ENCODE data around the gene GON4L.
A peak's percentile ranks its signal among the peaks of the same experiment; 100 is the strongest.

Gene GON4L

GRCh38 chr1:155873860-155874259 lies 16.8 kb upstream of the GON4L start:
- TF ChIP-seq CTCF (IDR thresholded peaks at IDR 0.05; ENCODE audit: insufficient read depth, missing control alignments) = no peak
- no peak for DNase-seq (ENCODE audit: insufficient read length, low spot score)
- FAIRE-seq = no peak

- no peak for TF ChIP-seq CTCF (IDR thresholded peaks at IDR 0.05; ENCODE audit: insufficient read depth, missing control alignments)
- no peak for DNase-seq (ENCODE audit: insufficient read length, low spot score)
- no peak for FAIRE-seq
Measured at GRCh38 chr1:155872527-155872926, 15.5 kb upstream of the GON4L start.

- no peak for FAIRE-seq
- no peak for DNase-seq (ENCODE audit: insufficient read length, low spot score)
Measured at GRCh38 chr1:155871390-155871789, 14.4 kb upstream of the GON4L start.

DNA sequence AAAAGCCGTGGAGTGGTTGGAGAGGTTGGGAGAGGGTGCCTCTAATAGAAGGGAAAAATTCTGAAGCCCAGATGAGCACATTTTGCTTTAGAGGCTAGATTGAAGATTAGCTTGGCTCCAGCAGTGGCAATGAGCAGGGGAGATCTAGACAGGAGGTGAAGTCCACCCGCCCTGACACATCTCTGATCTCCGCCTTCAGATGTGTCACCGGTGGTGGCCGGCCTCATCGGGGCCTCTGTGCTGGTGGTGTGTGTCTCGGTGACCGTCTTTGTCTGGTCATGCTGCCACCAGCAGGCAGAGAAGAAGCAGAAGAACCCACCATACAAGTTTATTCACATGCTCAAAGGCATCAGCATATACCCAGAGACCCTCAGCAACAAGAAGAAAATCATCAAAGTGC lies 10.8 kb upstream of the GON4L start:
- FAIRE-seq = no peak
- DNase-seq (ENCODE audit: insufficient read length, low spot score) = no peak
- no peak for TF ChIP-seq CTCF (IDR thresholded peaks at IDR 0.05; ENCODE audit: insufficient read depth, missing control alignments)

More at GRCh38 chr1:155871390-155871789, 14.4 kb upstream of the GON4L start:
- no peak for TF ChIP-seq CTCF (IDR thresholded peaks at IDR 0.05; ENCODE audit: insufficient read depth, missing control alignments)

DNA sequence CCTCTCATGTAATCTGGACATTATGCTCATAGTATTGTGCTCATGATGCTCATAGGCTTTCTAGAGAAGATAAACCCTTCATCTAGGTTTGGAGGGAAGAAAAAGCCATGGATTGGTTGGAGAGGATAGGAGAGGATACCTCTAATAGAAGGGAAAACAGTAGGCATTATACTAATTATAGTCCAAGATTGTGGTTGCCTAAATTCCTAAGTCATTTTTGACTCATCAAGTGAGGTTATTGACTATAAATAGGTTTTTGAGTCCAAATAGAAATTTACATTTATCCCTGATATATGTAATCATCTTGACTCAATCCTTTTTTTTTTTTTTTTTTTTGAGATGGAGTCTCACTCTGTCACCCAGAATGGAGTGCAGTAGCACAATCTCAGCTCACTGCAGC lies 7.4 kb upstream of the GON4L start:
- no peak for TF ChIP-seq CTCF (IDR thresholded peaks at IDR 0.05; ENCODE audit: insufficient read depth, missing control alignments)
- DNase-seq (ENCODE audit: insufficient read length, low spot score) (no peak), FAIRE-seq (peak; percentile 11)

DNA sequence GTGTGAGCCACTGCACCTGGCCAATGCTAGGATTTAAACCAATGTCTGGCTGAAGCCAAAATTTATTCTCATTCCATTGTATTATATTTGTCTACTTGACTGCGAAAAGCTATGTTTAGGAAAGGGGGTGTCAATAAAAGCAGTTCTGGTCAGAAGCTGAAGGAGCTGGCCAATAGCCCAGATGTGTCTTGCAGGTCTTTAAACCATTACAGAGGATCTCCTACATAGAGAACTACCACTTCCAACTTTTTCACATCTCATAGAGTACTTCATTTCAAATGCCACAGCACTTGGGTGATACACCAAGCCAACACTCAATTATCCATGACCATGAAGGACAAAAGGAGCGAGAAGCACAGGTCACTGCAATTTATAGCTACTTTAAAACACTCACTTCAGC lies 4.9 kb upstream of the GON4L start:
- FAIRE-seq (no peak), DNase-seq (ENCODE audit: insufficient read length, low spot score) (no peak)
- TF ChIP-seq CTCF (IDR thresholded peaks at IDR 0.05; ENCODE audit: insufficient read depth, missing control alignments) = no peak

DNA sequence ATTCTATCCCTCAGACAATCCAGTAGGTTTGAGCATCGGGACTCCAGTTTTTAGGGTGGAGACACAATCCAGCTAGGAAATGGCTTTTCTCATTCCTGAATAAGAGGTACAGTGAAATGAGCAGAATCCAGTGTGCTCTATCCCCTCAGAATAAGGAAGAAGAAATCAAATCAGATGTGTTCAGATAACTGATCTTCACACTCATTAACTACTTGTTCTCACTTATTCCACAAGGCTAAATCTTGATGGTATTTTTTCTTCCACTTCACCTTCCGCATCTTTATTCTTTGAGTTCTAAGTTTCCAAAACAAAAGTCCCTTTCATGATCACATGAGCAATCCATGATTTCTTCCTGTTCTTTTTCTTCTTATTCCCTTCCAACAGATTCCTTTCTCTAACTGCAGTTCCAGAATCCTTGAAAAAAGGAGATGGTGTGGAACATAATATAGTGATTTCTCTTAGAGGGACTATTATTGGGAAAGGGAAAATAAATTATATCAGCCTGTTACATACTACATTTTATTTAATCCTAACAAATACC lies 4.0 kb upstream of the GON4L start:
- TF ChIP-seq CTCF (IDR thresholded peaks at IDR 0.05; ENCODE audit: insufficient read depth, missing control alignments) = no peak
- FAIRE-seq (peak; percentile 89), DNase-seq (ENCODE audit: insufficient read length, low spot score) (no peak)
